ENCODE data around the gene LRRC75A. TPM values are rescaled to one million over a fixed set of nuclear protein-coding genes. Genes with fewer than 3 reads are reported as not detected.

Gene LRRC75A
- total RNA-seq, 1 donor from 2014 or later = 5.6 TPM

GRCh38 chr17:16493531-16494046, 1.6 kb upstream of the LRRC75A start:
- no peak for DNase-seq

GRCh38 chr17:16492613-16493530, 879 bp upstream of the LRRC75A start:
- DNase-seq = no peak

- DNase-seq = no peak
These were observed 776 bp downstream of the LRRC75A start for GRCh38 chr17:16491131-16491702.

- DNase-seq = no peak
These were observed 2.6 kb downstream of the LRRC75A start for GRCh38 chr17:16489431-16489830.

GRCh38 chr17:16488968-16489337, 3.0 kb downstream of the LRRC75A start:
- DNase-seq = no peak

GRCh38 chr17:16488186-16488967, 3.6 kb downstream of the LRRC75A start:
- DNase-seq = no peak

GRCh38 chr17:16486373-16487250, 5.4 kb downstream of the LRRC75A start:
- DNase-seq = peak; percentile 79

DNA sequence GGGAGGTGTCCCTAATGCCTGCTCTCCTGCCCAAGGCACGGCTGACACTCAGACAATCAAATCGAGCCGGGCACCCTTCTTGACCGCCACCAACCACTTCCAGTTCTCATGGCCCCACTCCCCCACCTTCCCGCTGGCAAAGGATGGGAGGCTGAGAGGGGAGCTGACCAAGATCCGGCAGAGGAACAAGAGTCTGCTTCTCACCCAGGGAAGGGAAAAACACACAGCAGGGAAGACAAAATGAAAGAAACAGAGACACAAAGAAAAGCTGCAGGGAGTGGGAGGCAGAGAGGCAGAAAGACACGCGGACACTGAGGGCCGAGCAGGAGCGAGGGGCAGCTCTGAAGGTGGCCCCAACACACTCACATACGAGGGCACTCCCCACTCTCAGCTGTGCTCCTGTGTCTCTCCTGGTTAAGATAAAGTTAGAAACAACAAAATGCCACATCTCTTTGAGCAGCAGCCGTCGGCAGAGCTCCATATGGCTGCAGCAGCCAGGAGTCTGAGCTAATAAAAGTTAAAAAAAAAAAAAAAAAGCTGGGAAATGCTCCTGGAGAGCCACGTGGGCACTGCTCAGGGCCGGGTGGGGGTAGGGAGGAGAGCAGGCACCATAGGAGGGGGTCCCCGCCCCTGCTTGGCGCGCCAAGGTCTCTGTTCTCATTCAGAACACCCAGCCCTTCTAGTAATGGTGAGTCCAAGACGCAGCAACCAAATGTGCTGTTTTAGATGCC, 7.4 kb downstream of the LRRC75A start:
- DNase-seq = no peak

DNA sequence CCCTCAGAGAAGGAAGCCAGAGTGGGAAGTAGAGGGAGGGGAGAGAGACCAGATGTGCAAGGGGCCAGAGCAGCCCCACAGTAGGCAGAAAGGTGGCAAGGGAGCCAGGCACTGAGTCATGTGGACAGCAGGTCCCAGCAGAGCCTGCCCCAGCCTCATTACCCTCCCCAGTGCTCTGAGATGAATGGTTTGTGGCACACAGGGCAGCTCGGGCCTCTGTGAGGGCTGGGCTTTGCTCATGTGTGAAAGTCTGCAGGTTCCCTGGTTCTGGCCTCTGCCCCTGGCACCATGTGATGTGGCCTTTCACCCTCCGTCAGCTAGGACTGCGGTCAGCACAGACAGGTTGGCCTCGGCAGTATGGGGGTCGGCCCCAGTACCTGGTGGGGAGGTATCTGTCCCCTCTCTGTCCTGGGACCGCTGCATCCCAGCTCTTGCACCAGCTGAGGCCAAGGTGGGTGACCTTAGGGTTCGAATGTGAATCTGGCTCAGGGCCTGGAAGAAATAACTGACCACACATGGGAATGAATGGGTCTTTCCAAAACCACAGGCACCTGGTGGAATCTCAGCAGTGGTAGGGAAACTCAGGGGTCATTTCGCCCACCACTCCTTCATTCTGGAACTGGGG, 8.9 kb downstream of the LRRC75A start:
- no peak for DNase-seq

GRCh38 chr17:16482253-16482652, 9.7 kb downstream of the LRRC75A start:
- no peak for DNase-seq

DNA sequence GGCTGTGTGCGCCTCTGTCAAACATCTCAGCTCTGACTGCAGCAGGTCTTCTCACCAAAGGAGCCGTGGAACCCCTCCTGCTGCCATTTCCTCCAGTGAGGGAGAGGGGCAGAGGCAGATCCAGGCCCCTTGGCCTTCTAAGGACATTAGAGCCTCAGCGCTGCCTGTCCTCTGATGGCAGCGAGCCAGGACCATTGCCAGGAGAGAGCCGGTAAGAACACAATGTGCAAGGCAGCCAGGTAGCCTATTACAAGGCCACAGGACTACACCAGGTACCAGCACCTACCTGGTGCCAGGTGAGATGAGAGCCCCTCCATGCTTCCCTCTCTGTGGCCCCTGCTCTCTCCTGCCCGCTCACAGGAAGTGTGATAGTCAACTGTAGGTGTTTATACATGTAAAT, 11.0 kb downstream of the LRRC75A start:
- DNase-seq = no peak

DNA sequence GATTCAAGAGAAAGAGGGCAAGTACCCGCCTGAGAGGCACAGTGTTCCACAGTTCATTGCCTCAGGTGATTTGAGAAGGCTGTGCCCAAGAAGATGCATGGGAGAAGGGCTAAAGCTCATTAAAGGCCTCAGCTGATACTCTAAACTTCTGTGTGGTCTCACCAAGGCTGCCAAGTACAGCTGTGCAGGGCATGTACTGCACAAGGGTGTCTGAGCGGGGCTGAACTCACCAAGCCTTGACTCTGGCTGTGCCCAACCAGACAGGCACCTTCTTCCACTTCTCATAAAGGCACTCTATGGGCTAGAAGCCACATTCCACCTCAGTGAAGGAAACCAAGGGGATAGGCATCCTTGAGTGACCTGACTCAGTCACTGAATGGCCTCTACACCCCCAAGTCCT, 12.7 kb downstream of the LRRC75A start:
- no peak for DNase-seq

DNA sequence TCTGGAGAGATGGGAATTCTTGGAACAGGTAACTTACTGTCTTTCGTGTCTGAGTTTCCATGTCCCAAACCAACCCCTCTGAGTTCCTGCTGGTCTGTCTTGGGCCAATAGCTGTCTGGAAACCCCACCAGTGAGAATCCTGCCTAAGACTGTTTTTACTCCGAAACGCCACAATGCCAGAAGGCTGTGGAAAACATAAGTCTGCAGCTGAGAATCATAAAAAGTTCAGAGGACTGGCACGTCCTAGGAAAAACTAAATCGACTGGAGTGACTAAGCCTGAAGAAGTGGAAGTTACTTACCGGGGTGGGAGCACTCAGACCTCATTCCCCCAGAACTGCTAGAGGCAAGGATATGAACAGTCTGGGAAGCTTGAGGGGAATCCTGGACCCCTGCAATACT, 13.3 kb downstream of the LRRC75A start:
- no peak for DNase-seq

- no peak for DNase-seq
These were observed 14.3 kb downstream of the LRRC75A start for GRCh38 chr17:16477666-16478065.

GRCh38 chr17:16477255-16477654, 14.7 kb downstream of the LRRC75A start:
- DNase-seq = no peak

DNA sequence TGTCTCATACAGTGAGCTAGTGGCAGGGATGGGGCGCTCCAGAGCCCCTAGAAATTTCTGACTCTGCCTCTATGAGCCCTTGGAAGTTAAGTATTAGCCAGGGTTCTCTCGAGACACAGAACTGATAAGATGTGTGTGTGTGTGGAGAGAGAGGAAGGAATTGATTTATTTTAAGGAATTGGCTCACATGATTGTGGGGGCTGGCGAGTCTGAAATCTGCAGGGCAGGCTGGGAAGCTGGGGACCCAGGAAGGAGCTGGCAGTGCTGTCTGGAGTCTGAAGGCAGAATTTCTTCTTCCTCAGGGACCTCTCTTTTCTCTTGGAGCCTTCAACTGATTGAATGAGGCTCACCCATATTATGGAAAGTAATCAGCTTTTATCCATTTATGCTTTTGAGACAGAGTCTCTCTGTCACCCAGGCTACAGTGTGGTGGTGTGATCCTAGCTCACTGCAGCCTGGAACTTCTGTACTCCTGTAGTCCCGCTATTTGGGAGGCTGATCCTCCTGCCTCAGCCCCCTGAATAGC, 16.8 kb downstream of the LRRC75A start:
- no peak for DNase-seq

DNA sequence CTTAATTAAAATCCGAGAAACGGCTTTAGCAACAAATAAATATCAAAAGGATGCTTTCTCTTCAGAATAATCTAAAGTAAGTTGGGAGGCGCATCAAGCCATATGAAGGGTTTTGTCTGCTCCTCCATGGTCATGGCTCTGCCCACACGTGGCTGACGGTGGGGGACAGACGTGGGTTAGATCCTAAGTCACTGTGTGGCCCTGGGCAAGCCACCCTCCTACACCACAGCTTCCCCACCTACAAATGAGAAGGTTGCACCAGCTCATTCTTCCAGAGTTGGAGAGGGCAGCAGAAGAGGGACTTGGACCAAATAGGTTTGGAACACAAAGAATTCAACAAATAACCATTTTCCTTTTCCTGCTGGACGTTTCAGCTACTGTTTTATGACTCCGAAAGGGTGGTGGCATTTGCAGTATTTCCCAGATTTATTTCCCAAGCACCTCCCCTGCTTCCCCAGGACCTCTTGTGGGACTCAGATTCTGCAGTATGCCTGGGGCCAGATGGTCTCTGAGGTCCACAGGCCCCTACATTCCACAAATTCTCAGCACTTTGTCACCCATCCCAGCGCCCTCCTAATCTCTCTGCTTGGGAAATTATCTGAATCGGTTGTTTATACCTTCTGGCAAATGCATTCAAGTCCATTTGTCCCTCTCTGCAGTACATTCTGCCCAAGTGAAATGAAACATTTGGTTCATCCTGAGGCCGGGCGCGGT, 17.8 kb downstream of the LRRC75A start:
- DNase-seq = no peak

- no peak for DNase-seq
These were observed 18.7 kb downstream of the LRRC75A start for GRCh38 chr17:16473044-16474011.

- no peak for DNase-seq
These were observed 19.5 kb downstream of the LRRC75A start for GRCh38 chr17:16472539-16472938.
